IPS-18a (cell line): ENCODE measurements around the gene RELT.

ENCODE experiments used
- H3K27ac ChIP-seq: one replicate; pipeline ENCODE4 v1.5.1; 2013; ENCODE audit warnings: low read length
- H3K27me3 ChIP-seq: one replicate; pipeline ENCODE4 v1.6.1; 2013; ENCODE audit warnings: mild to moderate bottlenecking, low read length; ENCODE audit not compliant: control insufficient read depth, insufficient read depth
- H3K36me3 ChIP-seq: one replicate; pipeline ENCODE4 v1.6.1; 2013; ENCODE audit warnings: low read depth, low read length; ENCODE audit not compliant: control insufficient read depth
- H3K4me1 ChIP-seq: one replicate; pipeline ENCODE4 v1.6.1; 2013; ENCODE audit warnings: low read depth, low read length; ENCODE audit not compliant: control insufficient read depth
- H3K4me3 ChIP-seq: one replicate; pipeline ENCODE4 v1.5.1; 2013; ENCODE audit warnings: low read length
- H3K9ac ChIP-seq: one replicate; pipeline ENCODE4 v1.6.1; 2013; ENCODE audit warnings: mild to moderate bottlenecking, low read length, moderate library complexity
- H3K9me3 ChIP-seq: one replicate; pipeline ENCODE4 v1.6.1; 2013; ENCODE audit warnings: low read depth, low read length; ENCODE audit not compliant: control insufficient read depth

RELT gene

GRCh38 chr11:73381589-73381988 is 5.4 kb downstream of the RELT start:
- H3K27me3 ChIP-seq, result peaks cover 11% of the 10 kb centered on the region
- no peaks in the 10 kb centered on the region for H3K36me3 ChIP-seq
- no peaks in the 10 kb centered on the region for H3K9me3 ChIP-seq
- peaks cover 5% of the 10 kb centered on the region for H3K4me1 ChIP-seq
- H3K4me3 ChIP-seq, result no peak overlapping the region
- no peak overlapping the region for H3K9ac ChIP-seq
- H3K27ac ChIP-seq, result no peak overlapping the region

DNA sequence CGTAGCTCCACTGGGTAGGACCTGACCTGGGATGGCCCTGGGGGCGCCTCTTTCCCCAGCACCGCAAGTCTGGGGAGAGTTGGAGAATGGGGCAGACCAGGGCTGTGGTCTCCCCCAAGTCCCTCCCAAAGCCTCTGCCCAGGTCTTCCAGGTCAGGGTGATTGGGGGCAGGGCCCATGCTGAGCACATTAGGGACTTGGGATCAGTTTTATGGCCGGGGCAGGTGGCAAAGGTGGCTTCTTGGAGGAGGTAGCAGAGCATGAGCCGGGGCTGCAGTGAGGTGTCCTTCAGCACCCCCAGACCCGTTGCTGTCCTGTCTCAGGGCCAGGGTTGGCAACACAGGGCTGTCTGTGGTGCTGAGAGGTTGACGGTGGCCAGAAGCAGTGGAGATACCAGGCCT is 6.0 kb downstream of the RELT start:
- H3K4me1 ChIP-seq, result peaks cover 3% of the 10 kb centered on the region
- H3K9me3 ChIP-seq, result no peaks in the 10 kb centered on the region
- H3K27me3 ChIP-seq, result peaks cover 5% of the 10 kb centered on the region
- H3K9ac ChIP-seq, result no peak overlapping the region
- H3K27ac ChIP-seq, result no peak overlapping the region
- H3K36me3 ChIP-seq, result no peaks in the 10 kb centered on the region
- no peak overlapping the region for H3K4me3 ChIP-seq

- no peaks in the 10 kb centered on the region for H3K4me1 ChIP-seq
- H3K27me3 ChIP-seq, result no peaks in the 10 kb centered on the region
- H3K4me3 ChIP-seq, result no peak overlapping the region
- no peak overlapping the region for H3K9ac ChIP-seq
- no peaks in the 10 kb centered on the region for H3K36me3 ChIP-seq
- no peaks in the 10 kb centered on the region for H3K9me3 ChIP-seq
- no peak overlapping the region for H3K27ac ChIP-seq
These were observed 6.5 kb downstream of the RELT start for GRCh38 chr11:73382747-73383146.

- Histone ChIP-seq H3K27ac (no peak overlapping the region), H3K27me3 (no peaks in the 10 kb centered on the region), H3K9me3 (no peaks in the 10 kb centered on the region), H3K36me3 (no peaks in the 10 kb centered on the region), H3K4me1 (no peaks in the 10 kb centered on the region), H3K9ac (no peak overlapping the region), H3K4me3 (no peak overlapping the region)
These were observed 7.3 kb downstream of the RELT start for GRCh38 chr11:73383249-73384124.

- no peaks in the 10 kb centered on the region for H3K27me3 ChIP-seq
- no peak overlapping the region for H3K4me3 ChIP-seq
- no peaks in the 10 kb centered on the region for H3K9me3 ChIP-seq
- H3K9ac ChIP-seq, result no peak overlapping the region
- H3K4me1 ChIP-seq, result no peaks in the 10 kb centered on the region
- no peaks in the 10 kb centered on the region for H3K36me3 ChIP-seq
- no peak overlapping the region for H3K27ac ChIP-seq
These were observed 7.9 kb downstream of the RELT start for GRCh38 chr11:73384125-73384441.

DNA sequence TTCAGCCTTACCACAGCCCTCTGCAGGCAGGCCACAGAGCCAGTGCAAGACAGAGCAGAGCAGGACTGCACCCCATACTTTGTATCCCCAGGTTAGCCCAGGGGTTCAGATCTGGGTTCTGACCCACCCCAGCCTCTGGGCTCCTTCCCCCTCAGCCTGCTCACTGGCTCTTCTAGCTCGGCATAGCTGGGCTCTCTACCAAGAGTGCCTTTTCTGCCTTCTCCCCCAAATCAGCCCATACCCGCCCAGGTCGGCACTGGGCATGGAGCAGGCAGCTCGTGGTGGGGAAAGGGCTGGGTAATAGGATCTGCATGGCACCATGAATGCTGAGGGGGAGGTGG is 8.3 kb downstream of the RELT start:
- Histone ChIP-seq H3K4me1 (no peaks in the 10 kb centered on the region), H3K36me3 (no peaks in the 10 kb centered on the region), H3K27ac (no peak overlapping the region), H3K27me3 (no peaks in the 10 kb centered on the region), H3K4me3 (no peak overlapping the region), H3K9ac (no peak overlapping the region), H3K9me3 (no peaks in the 10 kb centered on the region)

DNA sequence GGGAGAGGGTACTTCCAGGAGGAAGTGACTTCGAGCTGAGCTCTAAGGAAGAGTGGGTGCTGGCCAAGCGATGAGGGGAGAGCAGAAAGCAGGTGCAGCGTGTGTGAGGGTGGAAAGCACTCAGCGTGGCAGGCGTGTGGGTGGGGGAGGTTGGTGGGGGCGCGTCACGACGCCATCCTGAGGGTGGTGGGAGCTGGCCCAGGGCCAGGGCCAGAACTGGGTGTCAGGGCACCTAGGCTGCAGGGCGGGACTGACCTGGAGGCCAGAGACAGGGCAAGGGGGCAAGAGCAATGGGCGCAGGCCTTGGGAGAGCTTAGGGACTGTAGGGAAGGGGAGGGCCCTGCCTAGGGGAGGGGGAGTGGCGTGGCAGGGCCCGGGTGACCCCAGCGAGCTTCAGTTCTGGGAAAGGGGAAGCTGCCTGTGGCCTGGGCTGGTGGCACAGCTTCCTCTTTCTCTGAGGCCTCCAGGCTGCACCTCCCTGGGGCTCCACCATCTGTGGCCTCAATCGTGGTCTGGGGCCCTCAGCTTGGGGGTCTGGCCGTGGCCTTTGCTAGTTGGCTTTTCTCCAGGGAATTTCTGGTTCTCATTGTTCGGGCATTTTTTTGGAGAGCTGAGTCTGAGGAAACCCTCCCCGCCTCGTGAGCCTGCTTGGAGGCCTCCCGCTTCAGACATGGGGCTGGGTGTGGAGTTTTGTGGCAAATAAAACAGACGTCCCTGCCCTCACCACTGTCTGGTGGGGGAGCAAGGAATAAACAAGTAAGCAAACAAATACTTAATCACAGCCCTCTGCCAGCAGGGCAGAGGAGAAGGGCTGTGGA is 8.9 kb downstream of the RELT start:
- Histone ChIP-seq H3K27me3 (no peaks in the 10 kb centered on the region), H3K9me3 (no peaks in the 10 kb centered on the region), H3K4me1 (no peaks in the 10 kb centered on the region), H3K4me3 (no peak overlapping the region), H3K9ac (no peak overlapping the region), H3K27ac (no peak overlapping the region), H3K36me3 (no peaks in the 10 kb centered on the region)

DNA sequence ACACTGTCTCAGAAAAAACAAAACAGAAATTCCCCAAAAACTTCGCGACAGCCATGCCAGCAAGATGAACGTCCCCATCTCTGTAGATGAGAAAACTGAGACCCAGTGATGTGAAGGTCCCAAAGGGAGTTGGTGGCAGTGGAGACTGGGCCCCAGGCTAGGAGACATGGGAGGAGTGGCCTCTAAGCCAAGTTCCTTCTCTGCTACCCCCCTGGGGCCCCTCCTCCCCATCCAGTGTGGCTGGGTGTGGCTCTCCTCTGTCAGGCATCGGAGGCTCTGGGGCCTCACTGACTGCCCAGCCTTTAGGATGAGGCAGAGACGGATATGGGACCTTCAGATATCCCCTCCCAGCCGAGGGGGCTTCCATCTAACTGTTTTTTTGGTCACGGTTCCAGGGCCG is 9.8 kb downstream of the RELT start:
- Histone ChIP-seq H3K9me3 (no peaks in the 10 kb centered on the region), H3K9ac (no peak overlapping the region), H3K27ac (no peak overlapping the region), H3K27me3 (no peaks in the 10 kb centered on the region), H3K4me1 (no peaks in the 10 kb centered on the region), H3K36me3 (no peaks in the 10 kb centered on the region), H3K4me3 (no peak overlapping the region)

DNA sequence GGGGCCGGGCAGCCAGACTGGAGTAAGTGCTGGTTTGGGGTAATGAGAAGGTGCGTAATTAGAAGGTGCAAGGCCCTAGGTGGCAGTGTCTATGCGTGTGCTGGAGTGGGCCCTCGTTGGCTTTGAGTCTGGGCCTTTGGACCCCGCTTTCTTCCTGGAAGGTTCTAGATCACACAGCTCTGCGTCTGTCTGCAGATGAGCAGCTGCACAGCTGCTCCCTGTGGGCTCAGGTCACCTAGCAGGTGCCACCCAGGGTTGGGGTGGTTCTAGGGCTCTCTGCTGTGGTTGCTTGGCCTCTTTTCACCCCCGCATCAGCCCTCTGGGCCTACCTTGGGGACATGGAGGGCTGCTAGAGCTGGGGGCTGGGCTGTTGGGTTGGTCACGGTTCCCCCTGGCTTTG is 10.3 kb downstream of the RELT start:
- H3K4me3 ChIP-seq, result no peak overlapping the region
- H3K9ac ChIP-seq, result no peak overlapping the region
- no peaks in the 10 kb centered on the region for H3K27me3 ChIP-seq
- H3K9me3 ChIP-seq, result no peaks in the 10 kb centered on the region
- no peak overlapping the region for H3K27ac ChIP-seq
- no peaks in the 10 kb centered on the region for H3K36me3 ChIP-seq
- H3K4me1 ChIP-seq, result no peaks in the 10 kb centered on the region

DNA sequence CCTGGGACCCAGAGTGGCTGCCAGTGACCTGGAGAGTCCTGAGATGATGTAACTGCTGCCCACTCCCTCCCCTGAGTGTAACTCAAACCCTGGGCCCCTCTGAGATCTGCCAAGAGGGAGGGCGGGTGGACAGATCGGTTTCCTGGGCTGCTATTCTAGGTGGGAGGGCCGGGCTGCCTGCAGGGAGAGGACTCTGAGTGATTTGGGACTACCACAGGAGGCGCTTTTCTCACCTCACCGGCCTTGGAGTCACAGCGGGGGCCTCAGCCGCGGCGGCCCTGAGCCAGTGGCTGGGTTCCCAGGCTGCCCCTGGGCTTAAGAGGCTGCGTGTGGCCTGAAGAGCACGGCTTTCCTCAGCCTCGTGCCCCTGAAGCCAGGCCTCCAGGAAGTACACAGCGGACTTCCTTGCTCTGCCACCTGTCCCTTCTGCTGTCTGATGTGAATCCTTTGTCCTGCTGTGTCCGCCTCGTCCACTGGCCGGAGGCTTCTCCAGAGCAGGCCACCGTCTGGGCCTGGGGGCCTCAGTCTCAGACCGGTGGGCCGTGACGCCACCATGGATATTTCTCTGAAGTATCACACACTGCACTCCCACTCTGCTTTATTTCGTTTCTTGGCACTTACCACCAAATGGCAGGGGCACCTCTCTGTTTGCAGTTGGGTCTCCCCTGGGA is 11.5 kb downstream of the RELT start:
- no peak overlapping the region for H3K4me3 ChIP-seq
- no peaks in the 10 kb centered on the region for H3K9me3 ChIP-seq
- H3K4me1 ChIP-seq, result no peaks in the 10 kb centered on the region
- H3K9ac ChIP-seq, result no peak overlapping the region
- H3K36me3 ChIP-seq, result no peaks in the 10 kb centered on the region
- H3K27me3 ChIP-seq, result no peaks in the 10 kb centered on the region
- H3K27ac ChIP-seq, result no peak overlapping the region

GRCh38 chr11:73388265-73389133 is 12.3 kb downstream of the RELT start:
- H3K27me3 ChIP-seq, result no peaks in the 10 kb centered on the region
- H3K36me3 ChIP-seq, result no peaks in the 10 kb centered on the region
- no peaks in the 10 kb centered on the region for H3K4me1 ChIP-seq
- H3K9me3 ChIP-seq, result no peaks in the 10 kb centered on the region
- no peak overlapping the region for H3K9ac ChIP-seq
- H3K4me3 ChIP-seq, result no peak overlapping the region
- H3K27ac ChIP-seq, result no peak overlapping the region
